HepG2 (cell line): ENCODE data around the gene DENND10. TPM values are rescaled to one million over a fixed set of nuclear protein-coding genes. Genes with fewer than 3 reads are reported as not detected.
A peak's percentile ranks its signal among the peaks of the same experiment; 100 is the strongest.

Experiments used
- ATF3 ChIP-seq: sonication (generic); formaldehyde crosslinking; IDR thresholded peaks from 2 replicates; pipeline ENCODE4 v1.4.0; 2020; ENCODE audit warnings: missing genetic modification reagents
- BATF2 ChIP-seq: sonication (generic); formaldehyde crosslinking; IDR thresholded peaks from 2 replicates; pipeline ENCODE4 v1.8.0; 2022; ENCODE audit warnings: mild to moderate bottlenecking, missing genetic modification reagents, moderate library complexity
- DDIT3 ChIP-seq: sonication (generic); formaldehyde crosslinking; IDR thresholded peaks from 2 replicates; pipeline ENCODE4 v1.4.0; 2020; ENCODE audit warnings: mild to moderate bottlenecking, missing genetic modification reagents
- FIP1L1 ChIP-seq: fragments of 200-400 bp; formaldehyde crosslinking; IDR thresholded peaks from 2 replicates; pipeline ENCODE4 v1.6.1; 2018; ENCODE audit warnings: low read depth, mild to moderate bottlenecking, low read length, moderate library complexity, borderline replicate concordance; ENCODE audit not compliant: insufficient read depth
- JARID2 ChIP-seq: sonication (generic); formaldehyde crosslinking; IDR thresholded peaks from 2 replicates; pipeline ENCODE4 v1.8.1; 2023; ENCODE audit warnings: missing genetic modification reagents, inconsistent platforms; ENCODE audit not compliant: insufficient replicate concordance
- KAT2B ChIP-seq: fragments of 150-350 bp; IDR thresholded peaks from 2 replicates; pipeline ENCODE4 v1.6.1; 2014; ENCODE audit warnings: low read depth, low read length, borderline replicate concordance
- KLF12 ChIP-seq: sonication (generic); formaldehyde crosslinking; IDR thresholded peaks from 2 replicates; pipeline ENCODE4 v1.4.0; 2020; ENCODE audit warnings: missing genetic modification reagents, borderline replicate concordance
- MAF1 ChIP-seq: sonication (generic); formaldehyde crosslinking; IDR thresholded peaks from 2 replicates; pipeline ENCODE4 v1.5.0; 2020; ENCODE audit warnings: missing genetic modification reagents, borderline replicate concordance
- PHF5A ChIP-seq: IDR thresholded peaks from one replicate; pipeline ENCODE4 v1.6.1; 2018; ENCODE audit warnings: low read depth, missing genetic modification reagents; ENCODE audit not compliant: unreplicated experiment
- REPIN1 ChIP-seq: sonication (generic); formaldehyde crosslinking; IDR thresholded peaks from 2 replicates; pipeline ENCODE4 v1.8.0; 2022; ENCODE audit warnings: missing genetic modification reagents, low read depth, mild to moderate bottlenecking, borderline replicate concordance
- RORA ChIP-seq: sonication (generic); formaldehyde crosslinking; IDR thresholded peaks from 2 replicates; pipeline ENCODE4 v1.5.0; 2020; ENCODE audit warnings: mild to moderate bottlenecking, missing genetic modification reagents, moderate library complexity
- SP1 ChIP-seq, 2 experiments: fragments of 450-650 bp in 1 of 2; sonication (generic) in 1 of 2; formaldehyde crosslinking in 1 of 2; IDR thresholded peaks; 2 replicates each; pipeline versions ENCODE4 v1.4.0 to v1.6.1; 2016 to 2020; ENCODE audit warnings: missing genetic modification reagents in 1 of 2
- SRSF1 ChIP-seq: fragments of 200-400 bp; formaldehyde crosslinking; optimal IDR thresholded peaks from 2 replicates; pipeline ENCODE3; 2017; ENCODE audit warnings: mild to moderate bottlenecking, low read depth, low read length, moderate library complexity
- TBX2 ChIP-seq: sonication (generic); formaldehyde crosslinking; IDR thresholded peaks from 2 replicates; pipeline ENCODE4 v1.5.0; 2020; ENCODE audit warnings: missing genetic modification reagents, mild to moderate bottlenecking, borderline replicate concordance
- TOPORS ChIP-seq: sonication (generic); formaldehyde crosslinking; IDR thresholded peaks from 2 replicates; pipeline ENCODE4 v1.8.0; 2023; ENCODE audit warnings: mild to moderate bottlenecking, missing genetic modification reagents
- U2AF2 ChIP-seq: fragments of 200-400 bp; formaldehyde crosslinking; IDR thresholded peaks from 2 replicates; pipeline ENCODE4 v1.6.1; 2017; ENCODE audit warnings: low read depth, mild to moderate bottlenecking, low read length
- ZFAT ChIP-seq: sonication (generic); formaldehyde crosslinking; conservative IDR thresholded peaks from 2 replicates; pipeline ENCODE4 v1.8.1; 2023; ENCODE audit warnings: missing genetic modification reagents, inconsistent platforms
- ZFP91 ChIP-seq: sonication (generic); formaldehyde crosslinking; IDR thresholded peaks from 2 replicates; pipeline ENCODE4 v1.9.0; 2022; ENCODE audit warnings: missing genetic modification reagents, mild to moderate bottlenecking, borderline replicate concordance
- ZNF160 ChIP-seq: sonication (generic); formaldehyde crosslinking; IDR thresholded peaks from 2 replicates; pipeline ENCODE4 v1.8.0; 2022; ENCODE audit warnings: mild to moderate bottlenecking, inconsistent platforms, missing genetic modification reagents
- ZNF614 ChIP-seq: IDR thresholded peaks from 2 replicates; pipeline ENCODE4 v1.6.1; 2018; ENCODE audit warnings: missing biosample characterization, missing genetic modification reagents, inconsistent platforms, borderline replicate concordance
- ZNF773 ChIP-seq: sonication (generic); formaldehyde crosslinking; IDR thresholded peaks from 2 replicates; pipeline ENCODE4 v1.4.0; 2020; ENCODE audit warnings: missing genetic modification reagents, borderline replicate concordance
- ZSCAN22 ChIP-seq: sonication (generic); formaldehyde crosslinking; IDR thresholded peaks from 2 replicates; pipeline ENCODE4 v1.4.0; 2020; ENCODE audit warnings: mild to moderate bottlenecking, missing genetic modification reagents
- polyA plus RNA-seq, 8 experiments: library from polyadenylated mRNA; depleted of rRNA in 3 of 8; stranded (reverse) in 7 of 8; unstranded in 1 of 8; fragments of >200 nt; fragmentation: Illumina TruSeq in 4 of 8; extraction: Trizol in 4 of 8; gene quantifications; 2 replicates each; pipeline versions ENCODE4 v1.2.1 to v1.2.3, GENCODE V29; 2011 to 2016; ENCODE audit warnings: low read depth in 4 of 8, missing spikeins in 1 of 8, mixed read lengths in 1 of 8; ENCODE audit not compliant: insufficient read depth in 1 of 8
- total RNA-seq, 5 experiments: library from RNA; depleted of rRNA; stranded (reverse); fragments of >200 nt; fragmentation: Illumina TruSeq; extraction: Trizol; gene quantifications; 2 replicates each; pipeline ENCODE4 v1.2.3, GENCODE V29; 2016; ENCODE audit warnings: low read depth in 1 of 5

DENND10 gene
- total and polyA plus RNA-seq, 2 of the 13 experiments (the other 11 are each of a cell fraction or from before 2014, with no cell fraction given) = 43.7 to 78.8 TPM

GRCh38 chr10:119120413-119120867, 16.5 kb downstream of the DENND10 start (continued):
- TF ChIP-seq FIP1L1 = no peak
- peak; percentile 63; the same call in 1 of the 2 replicates for TF ChIP-seq REPIN1 (CRISPR knock-in tag)
- no peak for TF ChIP-seq ZFAT (CRISPR knock-in tag)
- no peak for TF ChIP-seq SP1 (IDR thresholded peaks at IDR 0.05)
- no peak for TF ChIP-seq SP1 (CRISPR knock-in tag; IDR thresholded peaks at IDR 0.05)
- TF ChIP-seq KLF12 (CRISPR knock-in tag) = peak; percentile 69
- peak; percentile 74 for TF ChIP-seq ATF3
- TF ChIP-seq RORA (CRISPR knock-in tag) = no peak
- 0 out of 2 replicates have a peak, but pooled peaks have one; percentile 30 for TF ChIP-seq ZNF160 (CRISPR knock-in tag)
- TF ChIP-seq ZFP91 (CRISPR knock-in tag) = no peak
- TF ChIP-seq PHF5A = peak; percentile 82
- TF ChIP-seq DDIT3 = no peak
- peak; percentile 62; the same call in 1 of the 2 replicates for TF ChIP-seq ZNF614 (CRISPR knock-in tag)
- peak; percentile 85 for TF ChIP-seq TBX2 (CRISPR knock-in tag)
- no peak for TF ChIP-seq MAF1 (CRISPR knock-in tag)
- TF ChIP-seq U2AF2 = no peak
- TF ChIP-seq ZSCAN22 (CRISPR knock-in tag) = no peak
- no peak for TF ChIP-seq ZNF773 (CRISPR knock-in tag)
- TF ChIP-seq JARID2 = no peak
- TF ChIP-seq SRSF1 = no peak
- no peak for TF ChIP-seq KAT2B
- TF ChIP-seq BATF2 (CRISPR knock-in tag) = no peak; the same call in 1 of the 2 replicates
- TF ChIP-seq TOPORS (CRISPR knock-in tag) = no peak
